GM10248 (cell line): ENCODE data around the gene PRKCZ.

Source experiments
- CTCF ChIA-PET: fragments of 300-600 bp; sonication (Branson Sonifier 250); formaldehyde crosslinking; extraction: SDS; loops from one replicate; lab custom pipeline; 2021; ENCODE audit warnings: antibody characterized with exemption; lab: Yijun Ruan, JAX
- POLR2A ChIA-PET: fragments of 350-650 bp; sonication (Branson Sonifier 250); formaldehyde crosslinking; extraction: SDS; loops from one replicate; lab custom pipeline; 2020; ENCODE audit warnings: antibody characterized with exemption; lab: Yijun Ruan, JAX
- DNase-seq: peaks from one replicate; pipeline ENCODE4 v3.0.0; 2012; ENCODE audit errors: extremely low spot score
- TF ChIP-seq, protein P1 (sequence below): IDR thresholded peaks from 2 replicates; pipeline ENCODE4 v1.5.1; 2012; ENCODE audit warnings: mild to moderate bottlenecking, low read depth; ENCODE audit errors: extremely low read depth, missing control alignments, control extremely low read depth

PRKCZ gene

DNA sequence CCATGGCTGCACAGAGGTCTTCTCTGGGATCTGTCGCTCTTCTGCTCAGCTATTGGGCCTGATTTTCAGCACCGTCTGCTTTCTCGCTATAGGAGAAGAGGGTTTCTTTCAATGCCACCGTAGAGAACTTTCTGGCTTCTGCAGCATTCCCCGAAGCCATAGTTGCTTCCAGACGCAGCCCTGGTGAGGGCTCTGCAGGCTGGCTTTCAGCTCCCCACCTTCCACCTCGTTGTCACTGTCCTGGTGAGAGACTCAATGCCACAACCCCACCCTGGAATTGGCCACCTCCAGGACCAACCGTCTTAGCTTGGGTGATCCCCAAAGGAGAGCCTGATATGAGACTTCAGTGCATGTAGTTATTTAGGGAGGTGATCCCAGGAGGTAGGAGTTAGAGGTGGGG lies 12.0 kb upstream of the PRKCZ start:
- CTCF ChIA-PET, result no interaction called here
- TF ChIP-seq, protein P1, sequence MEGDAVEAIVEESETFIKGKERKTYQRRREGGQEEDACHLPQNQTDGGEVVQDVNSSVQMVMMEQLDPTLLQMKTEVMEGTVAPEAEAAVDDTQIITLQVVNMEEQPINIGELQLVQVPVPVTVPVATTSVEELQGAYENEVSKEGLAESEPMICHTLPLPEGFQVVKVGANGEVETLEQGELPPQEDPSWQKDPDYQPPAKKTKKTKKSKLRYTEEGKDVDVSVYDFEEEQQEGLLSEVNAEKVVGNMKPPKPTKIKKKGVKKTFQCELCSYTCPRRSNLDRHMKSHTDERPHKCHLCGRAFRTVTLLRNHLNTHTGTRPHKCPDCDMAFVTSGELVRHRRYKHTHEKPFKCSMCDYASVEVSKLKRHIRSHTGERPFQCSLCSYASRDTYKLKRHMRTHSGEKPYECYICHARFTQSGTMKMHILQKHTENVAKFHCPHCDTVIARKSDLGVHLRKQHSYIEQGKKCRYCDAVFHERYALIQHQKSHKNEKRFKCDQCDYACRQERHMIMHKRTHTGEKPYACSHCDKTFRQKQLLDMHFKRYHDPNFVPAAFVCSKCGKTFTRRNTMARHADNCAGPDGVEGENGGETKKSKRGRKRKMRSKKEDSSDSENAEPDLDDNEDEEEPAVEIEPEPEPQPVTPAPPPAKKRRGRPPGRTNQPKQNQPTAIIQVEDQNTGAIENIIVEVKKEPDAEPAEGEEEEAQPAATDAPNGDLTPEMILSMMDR, result no peak
- DNase-seq, result no peak
- POLR2A ChIA-PET, result no interaction called here

DNA sequence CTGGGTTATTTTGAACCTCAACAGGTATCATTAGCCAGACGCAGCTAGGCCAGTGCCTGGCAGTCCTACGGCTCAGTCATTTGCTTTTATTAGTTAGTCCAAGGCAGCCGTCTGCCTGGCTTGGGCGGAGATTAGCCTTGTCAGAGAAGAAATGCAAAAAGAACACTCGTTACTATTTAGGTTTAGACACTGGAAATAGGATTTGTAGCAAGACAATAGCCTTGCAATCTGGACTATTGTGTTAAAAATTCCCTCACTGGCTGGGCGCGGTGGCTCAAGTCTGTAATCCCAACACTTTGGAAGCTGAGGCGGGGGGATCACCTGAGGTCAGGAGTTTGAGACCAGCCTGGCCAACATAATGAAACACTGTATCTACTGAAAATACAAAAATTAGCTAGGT lies 11.0 kb upstream of the PRKCZ start:
- ChIA-PET CTCF (no interaction called here), POLR2A (no interaction called here)
- TF ChIP-seq, protein P1, result no peak
- DNase-seq, result no peak

DNA sequence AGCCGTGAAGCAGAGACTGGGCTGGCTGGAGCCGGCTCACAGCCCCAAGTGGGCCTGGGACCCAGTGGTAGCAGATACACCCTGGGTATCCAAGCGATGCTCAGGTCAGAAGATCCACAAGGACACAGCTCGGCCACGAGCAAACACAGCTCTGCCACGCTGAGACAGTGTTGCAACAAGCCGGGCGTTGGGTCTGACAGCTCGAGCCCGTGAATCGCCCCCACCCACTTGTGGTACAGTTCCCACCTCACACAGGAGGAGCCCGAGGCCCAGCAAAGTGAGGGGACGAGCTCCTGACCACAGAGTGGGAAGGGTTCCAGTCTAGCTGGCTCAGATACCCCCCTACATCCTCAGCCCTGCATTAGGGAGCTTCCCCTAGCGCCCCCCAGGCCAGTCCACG lies 8.9 kb upstream of the PRKCZ start:
- ChIA-PET POLR2A (no interaction called here), CTCF (interaction anchor here (1.4 to 2.0 kb wide), 3 partner anchors 10 to 81 kb away, joined by 3 to 6 read pairs (median 4); no protein-coding TSS in a partner anchor)
- TF ChIP-seq, protein P1, result no peak
- no peak for DNase-seq

DNA sequence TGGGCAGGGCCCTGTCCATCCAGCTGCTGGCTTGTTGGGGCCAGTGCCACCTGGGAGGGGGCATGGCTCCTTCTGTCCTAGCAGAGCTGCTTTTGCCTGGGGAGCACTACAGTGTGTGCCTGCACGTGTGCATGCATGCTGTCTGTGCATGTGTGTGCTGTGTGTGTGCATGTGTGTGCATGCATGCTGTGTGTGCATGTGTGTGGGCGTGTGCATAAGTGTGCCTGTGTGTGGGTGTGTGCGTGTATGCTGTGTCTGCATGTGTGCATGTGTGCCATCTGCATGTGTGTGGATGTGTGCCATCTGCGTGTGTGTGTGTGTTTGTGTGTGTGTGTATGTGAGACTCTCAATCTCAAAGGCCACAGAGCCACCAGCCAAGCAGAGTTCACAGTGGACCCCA lies 8.3 kb upstream of the PRKCZ start:
- TF ChIP-seq, protein P1, result no peak
- POLR2A ChIA-PET, result no interaction called here
- DNase-seq, result no peak
- CTCF ChIA-PET, result interaction anchor here (1.4 to 2.0 kb wide), 3 partner anchors 11 to 81 kb away, joined by 3 to 6 read pairs (median 4); no protein-coding TSS in a partner anchor

DNA sequence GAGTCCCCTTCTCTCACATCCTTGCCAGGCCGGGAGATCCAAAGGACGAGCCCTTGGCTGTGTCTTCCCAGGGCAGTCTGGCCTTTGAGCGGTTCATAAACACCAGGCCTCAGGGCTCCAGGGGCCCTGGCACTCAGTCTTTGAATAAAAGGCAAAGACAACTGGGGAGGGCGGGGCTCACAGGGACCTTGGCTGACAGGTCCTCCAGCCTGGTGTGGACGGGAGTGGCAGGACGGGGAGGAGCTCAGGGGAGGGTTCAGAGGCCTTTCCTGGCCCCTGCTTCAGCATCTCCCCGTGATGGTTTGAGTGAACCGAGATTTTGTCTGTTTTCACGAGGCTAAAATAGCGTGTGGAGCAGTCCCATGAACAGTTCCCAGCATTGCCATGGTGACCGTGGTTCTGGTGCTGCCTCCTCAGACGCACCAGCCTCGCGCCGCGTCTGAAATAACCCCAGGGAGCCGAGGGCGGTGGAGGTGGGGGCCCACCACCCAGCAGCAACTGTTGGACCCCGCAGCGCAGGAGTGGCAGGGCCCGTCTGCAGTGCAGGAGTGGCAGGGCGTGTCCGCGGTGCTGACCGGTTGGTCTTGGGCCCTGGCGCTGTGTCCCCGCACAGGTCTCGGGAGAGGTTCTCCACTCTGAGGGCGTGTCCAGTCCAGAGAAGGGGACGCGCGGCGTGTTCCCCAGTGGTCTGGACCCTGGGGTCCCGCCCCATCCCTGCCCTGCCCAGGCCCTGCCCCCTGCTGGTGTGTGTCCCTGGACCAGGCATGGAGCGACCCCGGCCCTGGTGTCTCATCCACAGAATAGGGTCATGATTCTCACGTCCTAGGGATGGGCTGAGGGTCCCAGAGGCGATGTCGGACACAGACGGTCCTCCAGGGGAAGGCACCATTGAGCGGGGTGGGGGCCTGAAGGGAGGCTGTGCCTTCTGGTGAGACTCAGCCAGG lies 7.1 kb upstream of the PRKCZ start:
- ChIA-PET CTCF (interaction anchor here (1.3 to 3.9 kb wide), 10 partner anchors 8 to 269 kb away, joined by 3 to 28 read pairs (median 8); no protein-coding TSS in a partner anchor), POLR2A (no interaction called here)
- TF ChIP-seq, protein P1, result no peak
- DNase-seq, result no peak

DNA sequence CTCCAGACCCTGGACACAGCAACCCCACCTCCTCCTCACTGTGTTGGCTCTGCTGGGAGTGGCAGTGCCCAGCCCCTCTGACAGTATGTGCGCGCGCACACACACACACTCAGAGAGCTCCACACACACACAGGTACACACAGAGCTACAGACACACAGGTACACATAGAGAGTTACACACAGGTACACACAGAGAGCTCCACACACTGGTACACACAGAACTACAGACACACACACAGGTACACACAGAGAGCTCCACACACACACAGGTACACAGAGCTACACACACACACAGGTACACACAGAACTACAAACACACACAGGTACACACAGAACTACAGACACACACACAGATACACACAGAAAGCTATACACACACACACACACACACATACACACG lies 6.3 kb upstream of the PRKCZ start:
- POLR2A ChIA-PET, result no interaction called here
- DNase-seq, result no peak
- CTCF ChIA-PET, result interaction anchor here (1.1 to 3.9 kb wide), 11 partner anchors 9 to 268 kb away, joined by 3 to 28 read pairs (median 7); partner anchors contain the start of gene FAAP20
- TF ChIP-seq, protein P1, result no peak
